H1 (cell line): Measurements from ENCODE around the gene RNASEL. TPM values are rescaled to one million over a fixed set of nuclear protein-coding genes. Genes with fewer than 3 reads are reported as not detected.

Experiments
- CEBPB ChIP-seq: IDR thresholded peaks from 2 replicates; pipeline ENCODE4 v1.6.1; 2012; ENCODE audit warnings: low read depth, low read length
- EP300 ChIP-seq, 2 experiments: IDR thresholded peaks; 1 replicate in 1 of 2; 2 replicates in 1 of 2; pipeline ENCODE4 v1.6.1; 2011 to 2012; ENCODE audit warnings: low read depth in 2 of 2, low read length in 2 of 2, mild to moderate bottlenecking in 2 of 2, borderline replicate concordance in 1 of 2, inconsistent platforms in 1 of 2, moderate library complexity in 1 of 2
- EZH2 ChIP-seq: fragments of 200-600 bp; sonication (generic); IDR thresholded peaks from 2 replicates; pipeline ENCODE4 v1.7.1; 2012; ENCODE audit warnings: low read depth, mild to moderate bottlenecking, moderate library complexity, low read length, inconsistent platforms; ENCODE audit not compliant: severe bottlenecking
- MAFK ChIP-seq: IDR thresholded peaks from 2 replicates; pipeline ENCODE4 v1.6.1; 2012; ENCODE audit warnings: low read depth, mild to moderate bottlenecking, improper control_type of control experiment, low read length
- polyA plus RNA-seq, 7 experiments: library from polyadenylated mRNA; depleted of rRNA in 3 of 7; stranded (reverse) in 5 of 7; unstranded in 2 of 7; fragments of >200 nt in 5 of 7; fragments of 200-250 nt in 2 of 7; gene quantifications; 1 replicate in 5 of 7; 2 replicates in 1 of 7; 4 replicates in 1 of 7; pipeline versions ENCODE4 v1.2.1 to v1.2.3, GENCODE V29; 2011 to 2013; ENCODE audit warnings: missing spikeins in 2 of 7, mixed read lengths in 2 of 7
- total RNA-seq: library from RNA; stranded (reverse); fragmentation: NEBNext Ultra II Directional; extraction: Animal tissue kit (Norgen Biotek cat#: 25700); gene quantifications from 2 replicates; pipeline ENCODE4 v1.2.1, GENCODE V29; 2021
- TF ChIP-seq, protein P1 (sequence below), 3 experiments: IDR thresholded peaks; 1 replicate in 2 of 3; 2 replicates in 1 of 3; pipeline versions ENCODE4 v1.5.1 to v1.6.1; 2011; ENCODE audit warnings: low read length in 3 of 3, mild to moderate bottlenecking in 3 of 3, inconsistent platforms in 2 of 3, low read depth in 1 of 3, moderate library complexity in 1 of 3; ENCODE audit not compliant: insufficient read depth in 1 of 3; ENCODE audit errors: control extremely low read depth in 1 of 3

The RNASEL gene
- total and polyA plus RNA-seq, 2 of the 8 experiments (the other 6 are each of a cell fraction or from before 2014, with no cell fraction given) = 0.39 to 0.78 TPM

DNA sequence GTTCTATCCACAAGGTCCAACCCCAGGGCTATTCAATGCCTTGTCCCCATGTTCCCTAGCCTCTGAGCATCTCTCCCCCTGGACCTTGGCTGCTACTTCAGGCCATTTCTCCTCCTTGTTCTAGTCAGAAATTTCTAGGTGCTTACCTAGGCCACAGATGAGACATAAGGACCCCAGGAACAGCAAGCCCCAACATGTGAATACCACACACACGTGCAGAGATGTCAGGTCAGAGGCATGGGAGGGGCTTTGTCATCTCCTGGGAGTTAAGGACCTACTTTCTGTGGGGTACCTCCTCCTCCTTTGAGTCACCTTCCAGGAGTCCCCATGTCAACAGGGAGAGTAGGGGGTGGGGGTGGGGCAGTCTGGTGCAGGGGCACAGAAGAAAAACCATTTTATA, 22.3 kb upstream of the RNASEL start (continued):
- no peak for TF ChIP-seq CEBPB
- no peak for TF ChIP-seq EZH2
- TF ChIP-seq MAFK = no peak
- TF ChIP-seq, protein P1, sequence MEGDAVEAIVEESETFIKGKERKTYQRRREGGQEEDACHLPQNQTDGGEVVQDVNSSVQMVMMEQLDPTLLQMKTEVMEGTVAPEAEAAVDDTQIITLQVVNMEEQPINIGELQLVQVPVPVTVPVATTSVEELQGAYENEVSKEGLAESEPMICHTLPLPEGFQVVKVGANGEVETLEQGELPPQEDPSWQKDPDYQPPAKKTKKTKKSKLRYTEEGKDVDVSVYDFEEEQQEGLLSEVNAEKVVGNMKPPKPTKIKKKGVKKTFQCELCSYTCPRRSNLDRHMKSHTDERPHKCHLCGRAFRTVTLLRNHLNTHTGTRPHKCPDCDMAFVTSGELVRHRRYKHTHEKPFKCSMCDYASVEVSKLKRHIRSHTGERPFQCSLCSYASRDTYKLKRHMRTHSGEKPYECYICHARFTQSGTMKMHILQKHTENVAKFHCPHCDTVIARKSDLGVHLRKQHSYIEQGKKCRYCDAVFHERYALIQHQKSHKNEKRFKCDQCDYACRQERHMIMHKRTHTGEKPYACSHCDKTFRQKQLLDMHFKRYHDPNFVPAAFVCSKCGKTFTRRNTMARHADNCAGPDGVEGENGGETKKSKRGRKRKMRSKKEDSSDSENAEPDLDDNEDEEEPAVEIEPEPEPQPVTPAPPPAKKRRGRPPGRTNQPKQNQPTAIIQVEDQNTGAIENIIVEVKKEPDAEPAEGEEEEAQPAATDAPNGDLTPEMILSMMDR (IDR thresholded peaks at IDR 0.05; ENCODE audit: control extremely low read depth in 1 of 3, insufficient read depth in 1 of 3, low read depth in 1 of 3, low read length in 3 of 3) = no peak
- no peak for TF ChIP-seq EP300 (IDR thresholded peaks at IDR 0.05; ENCODE audit: borderline replicate concordance in 1 of 2, low read depth in 2 of 2, low read length in 2 of 2)
